SW 1271 (cell line): ENCODE data around the gene SEC11A.
"Not testable (repeated sequence)": the region's sequence is repeated elsewhere in the genome, so short reads cannot be mapped to it uniquely, and the experiment has no call there.

Experiments used
- DNase-seq, 2 experiments: peaks; one replicate each; lab custom pipeline; 2025; lab: John Stamatoyannopoulos, UW

SEC11A gene

DNA sequence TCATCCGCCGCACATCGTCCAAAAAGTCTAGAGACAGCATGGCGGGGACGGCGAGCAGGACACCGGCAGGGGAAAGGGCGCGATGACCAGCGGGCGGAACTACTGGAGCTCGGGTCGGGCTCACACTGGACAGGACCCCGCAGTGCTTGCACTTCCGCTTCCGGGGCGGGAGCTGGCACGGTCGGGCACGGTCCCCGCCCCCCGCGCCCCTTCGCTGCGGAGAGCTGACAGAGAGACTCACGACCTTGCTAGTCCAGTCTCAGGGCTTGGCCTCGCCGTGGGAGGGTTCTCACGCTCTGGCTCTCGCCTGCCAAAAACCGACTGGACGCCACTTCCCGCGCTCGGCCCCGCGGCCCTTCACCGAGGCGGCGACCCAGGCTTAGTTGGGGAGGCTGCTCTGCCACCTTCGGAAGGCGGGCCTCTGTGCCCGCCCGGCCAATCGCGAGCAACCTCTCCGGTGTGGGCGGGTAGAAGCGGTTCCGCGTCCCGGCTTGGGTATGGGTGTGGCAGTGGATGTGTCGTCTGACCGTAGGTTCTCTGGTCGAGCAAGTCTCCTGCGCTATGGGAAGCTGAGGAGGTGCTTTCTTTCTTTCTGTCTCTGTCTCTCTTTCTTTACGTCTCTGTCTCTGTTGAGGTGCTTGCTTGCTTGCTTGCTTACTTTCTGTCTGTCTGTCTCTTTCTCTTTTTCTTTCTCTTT is at the start of gene SEC11A:
TSS of gene SEC11A (minus strand) at position 104 of the 697 bp plus-strand sequence. CDS start at position 40, 64 bp downstream.
- peak; percentile 96 to 99 for DNase-seq

DNA sequence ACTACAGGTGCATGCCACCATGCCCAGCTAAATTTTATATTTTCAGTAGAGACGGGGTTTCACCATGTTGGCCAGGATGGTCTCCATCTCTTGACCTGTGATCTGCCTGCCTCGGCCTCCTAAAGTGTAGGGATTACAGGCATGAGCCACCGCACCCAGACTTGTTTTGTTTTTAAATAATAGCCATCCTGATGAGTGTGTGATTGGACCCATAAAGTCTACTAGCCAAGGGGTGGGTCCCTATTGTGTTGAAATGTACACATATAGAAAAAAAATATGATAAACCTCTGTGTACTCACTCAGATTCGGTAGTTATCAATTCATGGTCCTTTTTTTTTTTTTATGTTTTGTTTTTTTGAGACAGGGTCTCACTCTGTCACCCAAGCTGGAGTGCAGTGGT is 49.7 kb upstream of the SEC11A start:
- no peak for DNase-seq

DNA sequence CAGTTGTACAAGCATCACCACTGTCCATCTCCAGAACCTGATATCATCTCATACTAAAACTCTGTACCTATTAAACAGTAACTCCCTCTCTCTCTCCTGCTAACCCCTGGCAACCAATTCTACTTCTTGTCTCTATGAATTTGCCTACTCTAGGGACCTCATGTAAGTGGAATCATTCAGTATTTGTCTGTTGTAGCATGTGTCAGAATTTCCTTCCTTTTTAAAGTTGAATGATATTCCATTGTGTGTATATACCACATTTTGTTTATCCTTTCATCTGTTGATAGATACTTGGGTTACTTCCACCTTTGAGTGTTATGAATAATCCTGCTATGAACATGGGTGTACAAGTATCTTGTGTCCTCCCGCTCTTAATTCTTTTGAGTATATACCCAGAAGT is 49.0 kb upstream of the SEC11A start:
- DNase-seq: no peak

DNA sequence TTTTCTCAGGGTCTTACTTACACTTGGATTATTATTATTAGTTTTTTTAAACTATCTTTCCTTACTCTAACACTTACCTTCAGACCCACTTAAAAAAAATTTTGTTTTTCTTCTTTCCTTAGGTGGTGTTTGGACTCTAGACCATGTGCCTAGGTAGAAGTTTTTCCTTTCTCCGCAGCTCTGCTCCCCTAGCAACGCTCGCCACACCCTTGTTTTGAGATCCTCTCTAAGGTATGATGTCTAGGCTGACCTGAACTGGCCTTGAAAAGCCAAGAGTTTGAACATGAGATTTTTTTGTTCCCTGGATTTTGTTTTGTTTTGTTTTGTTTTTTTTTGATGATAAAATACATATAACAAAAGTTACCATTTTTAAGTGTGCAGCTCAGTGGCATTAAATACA is 48.6 kb upstream of the SEC11A start:
- no peak for DNase-seq

DNA sequence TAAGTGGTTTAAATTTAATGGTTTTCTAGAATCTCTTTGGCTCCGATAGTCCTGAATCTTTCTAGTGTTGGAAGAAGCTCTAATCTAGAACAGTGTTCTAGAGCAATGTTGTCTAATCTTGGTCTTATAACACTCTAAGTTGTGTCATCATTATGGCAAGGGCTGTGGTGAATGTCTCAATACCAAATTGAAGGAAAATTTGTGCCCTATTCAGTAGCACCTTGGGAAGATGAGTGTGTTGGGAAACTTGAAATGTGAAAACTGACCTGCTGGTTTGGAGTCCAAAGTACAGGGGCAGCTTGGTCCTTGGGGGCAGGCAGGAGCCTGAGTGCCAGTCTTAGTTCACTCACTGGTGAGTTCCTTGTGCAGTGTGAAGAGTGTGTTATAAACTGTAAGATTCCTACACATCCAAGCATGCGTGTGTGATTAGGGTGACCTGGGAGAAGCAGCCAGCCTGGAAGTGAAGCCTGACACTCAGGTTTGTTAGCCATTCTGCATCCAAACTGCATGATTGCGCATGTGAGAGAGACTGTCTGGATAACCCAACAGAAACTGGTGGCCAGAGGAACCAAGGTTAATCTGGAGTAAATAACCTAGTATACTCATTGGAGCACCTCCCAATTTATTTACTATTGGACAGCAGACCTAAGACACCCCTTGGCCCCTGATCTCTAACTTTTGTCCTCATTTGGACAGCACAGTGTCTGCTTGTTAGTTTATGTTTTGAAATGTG is 47.1 kb upstream of the SEC11A start:
- no peak for DNase-seq

DNA sequence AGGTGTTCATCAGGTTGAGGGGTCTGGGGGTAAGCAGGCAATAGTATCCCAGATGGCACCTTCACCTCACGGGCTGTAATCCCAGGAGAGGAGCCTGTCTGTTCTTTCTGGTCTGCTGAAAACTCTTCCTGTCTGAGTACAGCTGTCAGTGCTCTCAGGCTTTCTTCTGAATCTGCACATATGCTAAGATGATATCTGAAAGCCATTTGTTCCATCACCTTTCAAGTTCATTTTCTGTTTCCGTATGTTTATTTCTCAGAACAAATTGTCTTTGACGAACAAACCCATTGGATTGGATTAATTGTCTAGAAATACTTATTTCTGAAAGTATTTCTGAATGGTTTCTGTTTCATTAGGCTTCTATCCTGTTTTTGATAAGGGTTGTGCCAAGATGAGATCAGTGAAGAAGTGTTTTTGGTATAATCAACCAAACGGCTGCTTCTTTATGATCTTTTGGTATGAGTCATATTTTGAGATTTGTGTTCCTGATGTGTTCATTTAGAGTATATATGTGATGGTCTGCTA is 45.7 kb upstream of the SEC11A start:
- no peak for DNase-seq

DNA sequence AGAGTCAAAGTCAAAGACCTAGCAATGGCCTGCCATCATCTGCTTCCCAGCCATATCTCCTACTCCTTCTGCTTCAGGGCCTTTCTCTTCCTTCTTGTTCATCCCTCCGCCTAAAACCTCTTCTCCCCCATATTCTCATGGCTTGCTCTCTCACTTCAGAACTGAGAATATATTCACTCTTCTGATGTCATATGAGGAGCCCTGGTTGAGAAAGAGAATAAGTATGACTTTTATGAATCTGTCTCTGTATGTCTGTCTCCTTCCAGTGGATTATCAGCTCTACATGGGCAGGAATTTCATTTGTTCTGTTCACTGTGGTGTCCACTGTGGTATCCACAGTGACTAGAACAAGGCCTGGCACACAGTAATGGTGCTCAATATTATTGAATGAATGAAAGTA is 44.3 kb upstream of the SEC11A start:
- no peak for DNase-seq

DNA sequence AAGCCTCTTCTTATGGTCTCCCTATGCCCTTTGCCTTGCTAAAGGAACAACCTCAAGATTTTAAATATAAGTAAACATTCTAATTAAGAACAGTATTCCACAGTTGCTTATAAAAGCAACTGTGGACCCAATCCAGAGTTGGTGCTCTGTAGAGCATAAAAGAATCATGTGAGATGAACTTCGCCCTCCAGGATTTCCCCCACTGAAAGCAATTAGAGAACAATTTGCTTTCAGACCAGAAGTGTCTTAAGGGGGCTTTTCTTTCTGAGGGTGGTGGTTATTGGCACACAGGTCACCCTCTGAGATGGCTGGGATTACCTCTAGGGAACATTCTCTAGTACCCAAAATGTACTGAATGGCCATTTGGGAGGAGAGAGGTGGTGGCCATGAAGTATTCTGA is 43.1 kb upstream of the SEC11A start:
- no peak for DNase-seq

DNA sequence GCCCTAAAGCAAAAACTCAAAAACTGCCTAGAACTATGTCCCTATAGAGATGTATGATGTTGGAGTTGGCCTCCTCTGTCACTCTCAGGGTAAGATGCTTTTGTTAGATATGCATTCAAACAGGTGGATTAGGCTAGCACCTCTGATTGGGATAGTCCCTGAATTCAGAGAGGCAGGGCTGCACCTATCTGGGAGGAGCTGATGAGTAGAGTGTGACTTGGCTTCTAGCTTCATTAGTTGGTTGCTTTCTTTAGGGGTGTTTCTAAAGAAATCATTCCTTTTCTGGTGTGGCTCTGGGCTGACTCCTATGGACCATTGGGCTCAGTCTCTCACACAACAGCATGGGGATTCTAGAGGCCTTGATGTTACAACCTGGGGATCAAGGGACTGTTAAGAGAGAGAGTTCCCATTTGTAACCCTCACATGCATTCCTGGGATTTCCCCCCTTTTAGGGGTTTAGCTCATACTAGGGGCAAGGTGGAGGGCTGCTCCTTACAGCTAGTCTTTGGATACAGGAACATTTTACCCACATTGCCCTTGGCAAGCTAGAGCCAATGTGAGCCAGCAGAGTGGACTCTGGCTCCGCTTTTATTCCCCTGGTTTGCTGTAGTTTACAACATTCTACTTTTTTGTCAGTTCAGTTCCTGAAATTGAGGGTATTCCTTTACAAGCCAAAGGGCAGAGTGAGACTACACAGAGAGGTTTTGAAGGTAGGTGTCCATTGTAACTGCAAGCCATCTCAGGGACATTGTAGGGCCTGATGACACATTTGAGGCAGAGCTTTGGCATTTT is 40.0 kb upstream of the SEC11A start:
- DNase-seq: no peak

DNA sequence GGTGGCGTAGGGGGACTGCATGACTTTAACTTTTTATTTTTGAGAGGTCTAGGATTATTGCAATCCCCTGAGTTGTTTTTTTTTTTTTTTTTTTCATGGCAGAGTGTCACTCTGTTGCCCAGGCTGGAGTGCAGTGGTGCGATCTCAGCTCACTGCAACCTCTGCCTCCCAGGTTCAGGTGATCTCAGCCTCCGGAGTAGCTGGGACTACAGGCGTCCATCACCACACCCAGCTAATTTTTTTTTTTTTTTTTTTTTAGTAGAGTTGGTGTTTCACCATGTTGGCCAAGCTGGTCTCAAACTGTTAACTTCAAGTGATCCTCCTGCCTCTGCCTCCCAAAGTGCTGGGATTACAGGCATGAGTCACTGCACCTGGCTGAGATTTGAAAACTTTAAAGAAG is 39.0 kb upstream of the SEC11A start:
- DNase-seq: not testable (repeated sequence)

DNA sequence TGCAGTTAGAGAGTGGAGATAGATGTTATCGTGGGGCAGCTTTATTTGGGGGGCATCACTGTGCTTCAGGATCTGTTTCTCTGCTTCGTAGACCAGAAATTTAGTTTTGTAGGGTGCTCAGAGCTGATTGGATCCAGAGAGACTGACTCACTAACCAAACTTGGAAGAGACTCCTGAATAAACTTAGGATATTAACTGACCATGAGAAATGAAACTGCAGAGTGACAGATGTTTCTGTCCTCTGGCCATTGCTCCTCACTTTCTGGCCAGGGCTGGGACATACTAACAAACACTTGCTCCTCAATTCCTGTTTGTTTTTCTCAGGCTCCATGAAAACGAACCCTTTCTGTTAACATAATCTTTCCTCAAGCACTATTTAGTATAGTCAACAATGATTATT is 36.8 kb upstream of the SEC11A start:
- no peak for DNase-seq

DNA sequence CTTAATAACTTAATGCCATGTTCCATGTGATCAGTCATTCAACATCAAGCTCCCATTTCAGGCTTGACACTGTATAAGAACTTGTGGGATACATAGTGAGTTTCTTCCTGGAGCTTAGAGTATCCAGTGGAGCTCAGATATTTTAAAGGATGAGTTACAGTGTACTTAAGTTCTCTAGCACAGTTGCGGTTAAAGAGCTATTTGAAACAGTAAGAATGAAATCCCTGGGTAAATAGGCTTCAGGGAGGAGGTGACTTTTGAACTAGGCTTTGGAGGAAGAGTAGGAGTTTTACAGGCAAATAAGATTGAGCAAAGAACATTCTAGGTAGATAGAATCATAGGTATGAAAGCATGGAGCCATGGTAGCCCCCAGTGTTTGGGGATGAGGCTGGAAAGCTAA is 36.3 kb upstream of the SEC11A start:
- DNase-seq: no peak

DNA sequence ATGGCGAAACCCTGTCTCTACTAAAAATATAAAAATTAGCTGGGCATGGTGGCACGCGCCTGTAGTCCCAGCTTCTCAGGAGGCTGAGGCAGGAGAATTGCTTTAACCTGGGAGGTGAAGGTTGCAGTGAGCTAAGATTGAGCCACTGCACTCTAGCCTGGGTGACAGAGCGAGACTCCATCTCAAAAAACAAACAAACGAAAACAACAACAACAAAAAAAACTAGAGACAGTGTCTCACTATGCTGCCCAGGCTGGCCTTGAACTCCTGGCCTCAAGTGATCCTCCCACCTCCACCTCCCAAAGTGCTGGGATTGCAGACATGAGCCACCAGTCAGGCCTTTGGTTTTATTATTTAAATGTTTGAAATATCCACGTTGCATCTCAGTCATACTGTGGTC is 35.8 kb upstream of the SEC11A start:
- not testable (repeated sequence) for DNase-seq

DNA sequence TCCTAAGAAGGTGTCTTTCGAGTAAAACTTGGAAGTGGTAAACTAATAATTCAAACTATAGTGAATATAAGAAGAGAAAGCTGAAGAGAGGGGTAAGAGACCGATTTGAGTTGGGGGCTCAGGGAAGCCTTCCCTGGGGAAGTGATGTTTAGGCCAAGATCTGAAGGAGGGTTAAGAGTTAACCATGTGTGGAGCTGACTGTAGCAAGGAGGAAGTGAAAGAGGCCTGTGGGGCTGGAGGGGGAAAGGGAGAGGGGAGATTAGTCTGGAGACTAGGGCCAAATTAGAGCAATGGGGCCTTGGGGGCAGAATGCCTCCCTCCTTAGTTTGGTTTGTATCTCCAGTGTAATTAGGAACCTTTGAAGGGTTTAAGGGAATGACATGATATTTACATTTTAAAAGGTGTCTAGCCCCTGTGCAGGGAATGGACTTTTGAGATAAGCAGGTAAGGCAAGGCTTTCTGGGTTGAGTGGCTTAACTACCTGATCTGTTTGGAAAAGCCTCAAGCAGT is 34.7 kb upstream of the SEC11A start:
- DNase-seq: no peak

DNA sequence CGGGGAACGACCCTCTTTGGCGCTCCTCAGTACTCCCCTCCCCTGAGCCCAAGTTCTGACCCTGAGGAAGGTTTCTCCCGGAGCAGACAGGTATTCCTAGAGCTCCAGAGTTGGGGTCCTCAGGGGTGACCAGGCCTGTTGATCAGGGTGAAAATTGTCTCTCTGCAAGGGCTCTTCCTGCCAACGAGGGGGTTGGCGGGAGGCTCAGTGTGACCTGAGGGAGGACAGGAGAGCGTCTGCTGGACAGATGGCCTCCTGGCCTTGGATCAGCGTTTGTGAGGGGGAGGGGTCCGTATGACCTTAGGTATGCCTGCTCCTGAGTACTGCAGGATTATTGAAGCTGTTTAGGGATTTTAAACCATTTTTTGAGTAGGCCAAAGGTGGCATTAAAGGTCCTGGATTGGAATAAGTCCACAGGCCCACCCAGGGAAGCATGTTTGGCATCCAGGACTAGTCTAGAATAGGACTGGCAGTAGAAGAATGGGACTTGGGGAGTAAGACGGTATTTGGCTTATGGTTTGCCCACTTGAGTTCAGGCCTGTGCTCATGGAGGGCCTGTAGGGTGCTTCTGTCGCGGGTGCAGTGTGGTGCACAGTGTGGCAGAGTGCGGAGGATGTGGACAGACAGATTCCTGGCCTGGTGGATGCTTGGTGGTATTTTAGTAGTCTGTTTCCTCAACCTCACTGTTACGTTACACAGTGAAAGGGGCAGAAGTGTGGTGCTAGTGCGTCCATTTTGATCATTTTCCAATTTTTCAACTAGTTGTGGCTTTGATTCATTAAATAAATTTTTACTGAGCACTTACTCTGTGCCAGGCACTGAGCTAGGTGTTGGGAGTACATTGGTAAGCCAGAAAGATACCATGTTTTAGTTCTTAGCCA is 33.4 kb upstream of the SEC11A start:
- DNase-seq: no peak

DNA sequence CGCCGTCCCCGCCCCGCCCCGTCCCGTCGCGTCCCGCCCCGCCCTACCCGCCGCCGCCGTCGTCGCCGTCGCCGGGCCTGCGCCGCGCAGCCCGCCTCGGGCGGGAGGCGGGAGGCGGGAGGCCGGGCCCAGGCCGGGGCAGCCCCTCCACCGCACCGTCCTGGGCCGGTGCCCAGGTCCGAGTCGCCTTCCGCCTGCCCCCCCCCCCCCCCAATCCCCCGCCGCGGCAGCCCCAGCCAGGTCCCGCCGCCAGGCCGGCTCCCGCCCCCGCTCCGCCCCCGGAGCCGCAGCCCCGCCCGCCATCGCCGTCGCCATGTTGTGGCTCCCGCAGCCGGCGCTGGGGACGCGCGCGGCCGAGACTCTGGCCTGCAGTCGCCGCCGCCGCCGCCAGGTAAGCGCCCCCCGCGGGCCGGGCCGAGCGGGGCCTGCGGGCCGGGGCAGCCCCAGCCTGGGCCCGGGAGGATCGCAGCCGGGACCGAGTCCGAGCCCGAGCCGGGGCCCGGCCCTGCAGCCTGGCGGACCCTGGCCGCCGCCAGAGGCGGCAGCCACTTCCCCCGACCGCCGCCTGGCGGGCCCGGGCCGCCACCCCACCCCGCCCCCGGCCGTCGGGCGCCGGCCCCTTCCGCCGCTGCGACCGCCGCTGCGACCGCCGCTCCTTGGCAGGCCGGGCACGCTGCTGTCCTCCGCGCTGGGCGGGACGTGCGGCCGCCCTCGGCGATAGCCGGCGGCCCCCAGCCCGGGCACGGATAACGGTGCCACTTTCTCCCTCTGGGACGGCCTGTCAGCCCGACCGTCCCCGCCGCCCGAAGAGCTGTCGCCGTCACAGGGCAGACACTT is 32.6 kb upstream of the SEC11A start, which contains the start of gene ZNF592:
TSS of gene ZNF592 (plus strand) at position 319 of the 837 bp plus-strand sequence. CDS start 34,084 bp downstream, outside the sequence.
- peak; percentile 37 to 79 for DNase-seq

DNA sequence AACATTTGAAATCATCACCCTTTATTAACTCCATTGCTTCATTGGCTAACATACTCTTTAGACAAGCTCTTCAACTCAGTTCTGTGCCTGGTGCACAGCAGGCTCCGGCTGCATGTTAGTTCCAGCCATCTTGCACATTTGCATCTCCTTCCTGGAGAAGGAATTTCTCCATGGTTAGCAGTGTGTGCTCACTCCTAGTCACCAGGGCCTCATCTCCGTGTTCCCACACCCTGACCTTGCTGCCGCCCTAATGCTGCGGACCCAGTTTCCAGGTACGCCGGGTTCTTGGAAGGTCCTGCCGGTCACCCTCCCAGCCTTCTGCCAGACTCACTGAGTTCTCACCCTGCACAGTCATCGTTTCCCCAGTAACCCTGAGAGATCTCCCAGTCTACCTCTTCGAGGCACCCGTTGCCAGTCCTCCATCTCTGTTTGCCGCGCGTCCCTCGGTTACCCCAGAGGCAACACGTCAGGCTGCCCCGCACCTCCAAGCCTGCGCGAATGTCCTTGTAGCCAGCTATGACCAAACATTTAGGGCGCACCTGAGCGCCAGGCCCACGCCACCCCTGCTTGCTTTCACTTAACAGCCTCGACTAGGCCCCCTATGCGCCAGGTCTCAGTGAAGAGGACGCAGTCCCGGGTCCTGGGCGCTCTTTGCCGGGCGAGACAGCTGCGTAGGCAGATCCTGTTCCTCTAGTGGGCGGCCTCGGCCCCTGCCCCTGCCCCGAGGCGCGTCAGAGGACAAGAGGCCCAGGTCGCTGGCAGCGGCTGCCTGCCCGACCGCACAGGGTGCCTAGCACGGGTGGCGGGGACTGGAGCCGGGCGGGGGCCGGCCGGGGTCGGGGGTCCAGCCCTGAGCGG is 31.7 kb upstream of the SEC11A start:
- DNase-seq: peak; percentile 57 to 81

DNA sequence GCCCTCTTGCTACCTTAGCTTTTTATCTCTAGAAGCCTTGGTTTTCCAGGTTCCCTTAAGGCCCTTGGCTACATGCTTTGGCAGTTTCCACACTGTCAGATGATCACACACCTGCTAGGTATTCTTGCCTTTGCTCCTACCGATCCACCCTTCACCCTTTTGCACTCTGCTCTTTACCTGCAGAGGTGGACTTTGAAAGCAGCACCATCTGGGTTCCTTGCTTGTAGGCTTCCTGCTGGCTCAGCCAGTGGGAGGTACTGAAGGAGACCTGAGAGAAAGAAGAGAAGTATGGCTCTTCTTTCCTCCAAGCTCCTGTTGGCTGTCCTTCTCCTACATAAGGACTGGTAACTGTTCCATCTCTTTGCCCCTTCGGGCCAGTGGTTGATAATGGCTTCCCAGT is 25.2 kb upstream of the SEC11A start:
- DNase-seq: no peak

DNA sequence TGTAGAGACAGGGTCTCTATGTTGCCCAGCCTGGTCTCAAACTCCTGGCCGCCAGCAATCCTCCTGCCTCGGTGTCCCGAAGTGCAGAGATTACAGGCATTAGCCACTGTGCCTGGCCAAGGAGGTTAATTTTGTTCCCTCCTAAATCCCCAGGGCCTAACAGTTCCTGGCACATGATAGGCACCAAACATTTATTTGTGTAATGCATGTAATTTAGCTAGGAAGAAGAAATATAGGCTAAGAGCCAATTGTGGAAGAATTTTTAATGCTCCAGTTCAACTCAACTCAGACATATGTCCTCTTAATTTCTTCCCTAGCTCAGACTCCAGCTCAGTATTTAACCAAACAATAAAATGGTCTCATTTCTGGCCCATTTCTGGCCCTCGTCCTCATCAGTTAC is 24.8 kb upstream of the SEC11A start:
- no peak for DNase-seq
